H1 (cell line): ENCODE data around the gene SKIDA1. TPM values are rescaled to one million over a fixed set of nuclear protein-coding genes. Genes with fewer than 3 reads are reported as not detected.
A peak's percentile ranks its signal among the peaks of the same experiment; 100 is the strongest.

Experiments
- CTCF ChIA-PET: fragments of 300-600 bp; sonication (Branson Sonifier 250); formaldehyde crosslinking; loops from one replicate; lab custom pipeline; 2021; ENCODE audit not compliant: partially characterized antibody; lab: Charles Lee
- POLR2A ChIA-PET: fragments of 300-600 bp; sonication (Branson Sonifier 250); formaldehyde crosslinking; loops from one replicate; lab custom pipeline; 2021; ENCODE audit warnings: inconsistent platforms; ENCODE audit not compliant: partially characterized antibody; lab: Charles Lee
- DNase-seq, 2 experiments: peaks; one replicate each; pipeline versions ENCODE4 v3.0.0 to v3.0.0-alpha.2; 2010 to 2022; ENCODE audit warnings: low spot score in 2 of 2, low read depth in 1 of 2, mixed read lengths in 1 of 2
- FAIRE-seq: peaks from 2 replicates; lab custom pipeline; 2011; peaks lifted over from hg19 to GRCh38; lab: Jason Lieb, UNC
- H2AFZ ChIP-seq: 2 replicates; pipeline ENCODE4 v1.8.1; 2012; ENCODE audit warnings: low read length, inconsistent platforms
- H2AK5ac ChIP-seq: 2 replicates; pipeline ENCODE4 v1.6.1; 2013; ENCODE audit warnings: low read depth, low read length
- H2BK120ac ChIP-seq: replicated peaks from 2 replicates; pipeline ENCODE3; 2013; ENCODE audit warnings: low read depth, low read length, inconsistent platforms
- H2BK12ac ChIP-seq: 2 replicates; pipeline ENCODE4 v1.6.1; 2013; ENCODE audit warnings: low read depth, low read length
- H2BK15ac ChIP-seq: 2 replicates; pipeline ENCODE4 v1.6.1; 2013; ENCODE audit warnings: low read length
- H2BK20ac ChIP-seq: 2 replicates; pipeline ENCODE4 v1.6.1; 2013; ENCODE audit warnings: low read length
- H2BK5ac ChIP-seq: 2 replicates; pipeline ENCODE4 v1.6.1; 2013; ENCODE audit warnings: low read depth, low read length
- H3K14ac ChIP-seq: 2 replicates; pipeline ENCODE4 v1.6.1; 2013; ENCODE audit warnings: inconsistent platforms; ENCODE audit not compliant: insufficient read length
- H3K18ac ChIP-seq: 2 replicates; pipeline ENCODE4 v1.6.1; 2013; ENCODE audit warnings: low read length; ENCODE audit errors: extremely low read depth
- H3K23ac ChIP-seq: 2 replicates; pipeline ENCODE4 v1.6.1; 2013; ENCODE audit warnings: inconsistent platforms; ENCODE audit not compliant: insufficient read length
- H3K23me2 ChIP-seq: 2 replicates; pipeline ENCODE4 v1.6.1; 2013; ENCODE audit warnings: low read depth, low read length
- H3K27ac ChIP-seq: 2 replicates; pipeline ENCODE4 v1.6.1; 2011; ENCODE audit warnings: low read depth, low read length, inconsistent platforms
- H3K27me3 ChIP-seq, 4 experiments: replicated peaks in 1 of 4; 1 replicate in 1 of 4; 2 replicates in 3 of 4; pipeline versions ENCODE4 v1.6.1 to v1.8.1; 2011 to 2013; ENCODE audit warnings: low read length in 3 of 4, mild to moderate bottlenecking in 3 of 4, inconsistent platforms in 2 of 4, mixed read lengths in 2 of 4, moderate library complexity in 1 of 4; ENCODE audit not compliant: control insufficient read depth in 3 of 4, insufficient read depth in 3 of 4; ENCODE audit errors: extremely low read depth in 1 of 4
- H3K36me3 ChIP-seq, 4 experiments: 2 replicates each; pipeline versions ENCODE4 v1.6.1 to v1.8.1; 2011 to 2013; ENCODE audit warnings: mild to moderate bottlenecking in 4 of 4, low read length in 3 of 4, moderate library complexity in 2 of 4, control low read depth in 1 of 4, inconsistent platforms in 1 of 4; ENCODE audit not compliant: insufficient read depth in 4 of 4, control insufficient read depth in 2 of 4
- H3K4ac ChIP-seq: replicated peaks from 2 replicates; pipeline ENCODE3; 2013; ENCODE audit warnings: low read length, low read depth, mixed read lengths, inconsistent platforms; ENCODE audit not compliant: insufficient read length
- H3K4me1 ChIP-seq, 4 experiments: replicated peaks in 1 of 4; 1 replicate in 1 of 4; 2 replicates in 3 of 4; pipeline versions ENCODE4 v1.6.1 to v1.8.1; 2011 to 2013; ENCODE audit warnings: low read length in 3 of 4, inconsistent platforms in 2 of 4, mixed read lengths in 1 of 4; ENCODE audit not compliant: insufficient read depth in 4 of 4, control insufficient read depth in 3 of 4
- H3K4me2 ChIP-seq, 2 experiments: 2 replicates each; pipeline versions ENCODE4 v1.6.1 to v1.8.1; 2011 to 2013; ENCODE audit warnings: low read depth in 2 of 2, low read length in 2 of 2, control low read depth in 1 of 2, inconsistent platforms in 1 of 2, mild to moderate bottlenecking in 1 of 2; ENCODE audit not compliant: insufficient read depth in 1 of 2
- H3K4me3 ChIP-seq, 4 experiments: fragments of 200-600, 300-600 bp in 1 of 4; sonication (generic), shearing (Covaris generic), sonication (Bioruptor Twin) in 1 of 4; 2 replicates each; pipeline versions ENCODE4 v1.5.1 to v1.8.1; 2011 to 2016; ENCODE audit warnings: low read length in 4 of 4, low read depth in 3 of 4, control low read depth in 2 of 4, inconsistent platforms in 2 of 4, mild to moderate bottlenecking in 2 of 4, mixed read lengths in 1 of 4, moderate library complexity in 1 of 4; ENCODE audit not compliant: insufficient read depth in 2 of 4; ENCODE audit errors: extremely low read depth in 1 of 4
- H3K56ac ChIP-seq: replicated peaks from 2 replicates; pipeline ENCODE3; 2013; ENCODE audit warnings: low read depth, mild to moderate bottlenecking, mixed read lengths, low read length, inconsistent platforms; ENCODE audit not compliant: insufficient read length
- H3K79me1 ChIP-seq: 2 replicates; pipeline ENCODE4 v1.6.1; 2013; ENCODE audit warnings: low read depth, low read length, control low read depth
- H3K79me2 ChIP-seq, 2 experiments: 2 replicates each; pipeline versions ENCODE4 v1.6.1 to v1.8.1; 2012 to 2013; ENCODE audit warnings: low read length in 2 of 2, mild to moderate bottlenecking in 2 of 2, inconsistent platforms in 1 of 2; ENCODE audit not compliant: insufficient read depth in 2 of 2, control insufficient read depth in 1 of 2
- H3K9ac ChIP-seq, 4 experiments: replicated peaks in 1 of 4; 1 replicate in 1 of 4; 2 replicates in 3 of 4; pipeline versions ENCODE4 v1.6.1 to v1.8.1; 2011 to 2013; ENCODE audit warnings: low read depth in 3 of 4, low read length in 3 of 4, control low read depth in 2 of 4, mild to moderate bottlenecking in 2 of 4, moderate library complexity in 2 of 4, inconsistent platforms in 1 of 4; ENCODE audit errors: extremely low read depth in 1 of 4
- H3K9me3 ChIP-seq, 2 experiments: 2 replicates each; pipeline versions ENCODE4 v1.6.1 to v1.8.1; 2012 to 2013; ENCODE audit warnings: mild to moderate bottlenecking in 2 of 2, moderate library complexity in 2 of 2, control low read depth in 1 of 2, inconsistent platforms in 1 of 2, low read depth in 1 of 2, low read length in 1 of 2, mixed read lengths in 1 of 2; ENCODE audit not compliant: insufficient read depth in 2 of 2
- H4K20me1 ChIP-seq, 2 experiments: replicated peaks in 1 of 2; 2 replicates each; pipeline versions ENCODE3 to v1.8.1; 2011 to 2013; ENCODE audit warnings: inconsistent platforms in 2 of 2, low read length in 2 of 2, mild to moderate bottlenecking in 1 of 2; ENCODE audit not compliant: insufficient read depth in 2 of 2, control insufficient read depth in 1 of 2
- H4K5ac ChIP-seq: 2 replicates; pipeline ENCODE4 v1.6.1; 2013; ENCODE audit warnings: low read length, low read depth, mixed read lengths, inconsistent platforms; ENCODE audit not compliant: insufficient read length
- H4K8ac ChIP-seq: 2 replicates; pipeline ENCODE4 v1.8.0; 2013; ENCODE audit warnings: mild to moderate bottlenecking, moderate library complexity, low read length, inconsistent platforms; ENCODE audit not compliant: insufficient read depth; ENCODE audit errors: extremely low read depth
- H4K91ac ChIP-seq: replicated peaks from 2 replicates; pipeline ENCODE3; 2013; ENCODE audit warnings: low read length, mixed read lengths, inconsistent platforms; ENCODE audit not compliant: insufficient read length
- ATF3 ChIP-seq: IDR thresholded peaks from 2 replicates; pipeline ENCODE4 v1.6.1; 2011; ENCODE audit warnings: low read depth, mild to moderate bottlenecking, low read length; ENCODE audit not compliant: insufficient read depth
- EGR1 ChIP-seq: IDR thresholded peaks from 2 replicates; pipeline ENCODE4 v1.6.1; 2011; ENCODE audit warnings: low read depth, low read length, borderline replicate concordance
- FOSL1 ChIP-seq: IDR thresholded peaks from 2 replicates; pipeline ENCODE4 v1.6.1; 2011; ENCODE audit warnings: mild to moderate bottlenecking, low read depth, low read length, moderate library complexity; ENCODE audit not compliant: insufficient read depth
- RNF2 ChIP-seq: fragments of 200-900, 300-1000 bp; sonication (generic); IDR thresholded peaks from 2 replicates; pipeline ENCODE4 v1.7.1; 2016; ENCODE audit warnings: borderline replicate concordance, low read depth, mild to moderate bottlenecking, antibody characterized with exemption, low read length; ENCODE audit not compliant: poor library complexity, severe bottlenecking; ENCODE audit errors: missing control alignments
- TAF1 ChIP-seq: IDR thresholded peaks from 2 replicates; pipeline ENCODE4 v1.6.1; 2011; ENCODE audit warnings: mild to moderate bottlenecking, low read depth, low read length
- TEAD4 ChIP-seq: IDR thresholded peaks from 2 replicates; pipeline ENCODE4 v1.6.1; 2012; ENCODE audit warnings: low read depth, low read length, inconsistent platforms, mixed read lengths
- USF2 ChIP-seq: IDR thresholded peaks from 2 replicates; pipeline ENCODE4 v1.6.1; 2011; ENCODE audit warnings: low read length, improper control_type of control experiment
- YY1 ChIP-seq: IDR thresholded peaks from 2 replicates; pipeline ENCODE4 v1.6.1; 2011; ENCODE audit warnings: low read depth, mild to moderate bottlenecking, low read length
- WGBS, 2 experiments: shearing (Covaris generic) in 1 of 2; methylation state at CpG; one replicate each; pipeline versions ENCODE4 v1.1.6 to v1.1.7; 2013 to 2015; ENCODE audit warnings: low lambda C conversion rate in 2 of 2, mixed read lengths in 2 of 2, inconsistent platforms in 1 of 2, low coverage in 1 of 2, missing lambda C conversion rate in 1 of 2; ENCODE audit not compliant: insufficient replicate concordance in 2 of 2, insufficient coverage in 1 of 2, insufficient read length in 1 of 2; ENCODE audit errors: extremely low coverage in 1 of 2, missing lambda C conversion rate in 1 of 2; 5-methylcytosine and 5-hydroxymethylcytosine counted together
- polyA plus RNA-seq, 7 experiments: library from polyadenylated mRNA; depleted of rRNA in 3 of 7; stranded (reverse) in 5 of 7; unstranded in 2 of 7; fragments of >200 nt in 5 of 7; fragments of 200-250 nt in 2 of 7; gene quantifications; 1 replicate in 5 of 7; 2 replicates in 1 of 7; 4 replicates in 1 of 7; pipeline versions ENCODE4 v1.2.1 to v1.2.3, GENCODE V29; 2011 to 2013; ENCODE audit warnings: missing spikeins in 2 of 7, mixed read lengths in 2 of 7
- total RNA-seq: library from RNA; stranded (reverse); fragmentation: NEBNext Ultra II Directional; extraction: Animal tissue kit (Norgen Biotek cat#: 25700); gene quantifications from 2 replicates; pipeline ENCODE4 v1.2.1, GENCODE V29; 2021

Gene SKIDA1
- total and polyA plus RNA-seq, 2 of the 8 experiments (the other 6 are each of a cell fraction or from before 2014, with no cell fraction given): 1.5 to 8.0 TPM

GRCh38 chr10:21515361-21516241 is 9.9 kb downstream of the SKIDA1 start:
- Histone ChIP-seq H3K36me3 (no peaks in the 10 kb centered on the region), H3K4me2 (peak overlapping the region; percentile 96 to 100), H2BK15ac (peak overlapping the region; percentile 48; the same call in 1 of the 2 replicates), H2AK5ac (no peak overlapping the region), H3K14ac (no peak overlapping the region), H3K23me2 (peaks cover 26% of the 10 kb centered on the region), H3K79me2 (peaks cover 0 to 60% of the 10 kb centered on the region in 2 experiments; a peak in 3 of 4 replicates), H2AFZ (no peak overlapping the region), H4K8ac (no peak overlapping the region), H3K4ac (no peak overlapping the region), H4K5ac (no peak overlapping the region), H3K27ac (no peak overlapping the region), H2BK12ac (peak overlapping the region; percentile 71), H4K91ac (no peak overlapping the region), H3K9ac (peak overlapping the region in 3 of 4 experiments; percentile 56 to 70 (median 67); a peak in 5 of 7 replicates), H2BK20ac (no peak overlapping the region), H4K20me1 (peaks cover 0 to 2% of the 10 kb centered on the region in 2 experiments), H3K4me1 (peaks cover 5 to 32% (median 20%) of the 10 kb centered on the region in 4 experiments; a peak in 5 of 7 replicates), H3K79me1 (no peaks in the 10 kb centered on the region), H2BK120ac (no peak overlapping the region), H3K27me3 (no peaks in the 10 kb centered on the region; a peak in 2 of 7 replicates), H3K4me3 (peak overlapping the region; percentile 66 to 90 (median 80)), H3K23ac (no peak overlapping the region), H3K18ac (peak overlapping the region; percentile 99; the same call in 1 of the 2 replicates), H2BK5ac (0 out of 2 replicates have a peak overlapping the region, but pooled peaks have one; percentile 50), H3K56ac (no peak overlapping the region), H3K9me3 (no peaks in the 10 kb centered on the region)
- DNase-seq (no peak), FAIRE-seq (peak; percentile 19)
- ChIA-PET CTCF (interaction anchor here (1.0 to 4.2 kb wide), 8 partner anchors 8 to 237 kb away, joined by 3 to 24 read pairs (median 6); partner anchors contain the start of gene SKIDA1), POLR2A (interaction anchor here (0.9 to 17.3 kb wide), 4 partner anchors 4 to 18 kb away, joined by 3 to 352 read pairs (median 337); partner anchors contain the start of gene SKIDA1)
- 4% methylated on average over 15 of the region's 15 CpGs; no CpG with 5 or more reads in 1 of the 2 experiments for WGBS, 2 experiments
- TF ChIP-seq TAF1: no peak
- no peak for TF ChIP-seq EGR1
- no peak for TF ChIP-seq FOSL1
- no peak for TF ChIP-seq YY1
- TF ChIP-seq USF2: no peak
- no peak for TF ChIP-seq RNF2
- TF ChIP-seq TEAD4: no peak
- TF ChIP-seq ATF3: no peak
